ENCODE data around the gene C19orf85.

Gene C19orf85

DNA sequence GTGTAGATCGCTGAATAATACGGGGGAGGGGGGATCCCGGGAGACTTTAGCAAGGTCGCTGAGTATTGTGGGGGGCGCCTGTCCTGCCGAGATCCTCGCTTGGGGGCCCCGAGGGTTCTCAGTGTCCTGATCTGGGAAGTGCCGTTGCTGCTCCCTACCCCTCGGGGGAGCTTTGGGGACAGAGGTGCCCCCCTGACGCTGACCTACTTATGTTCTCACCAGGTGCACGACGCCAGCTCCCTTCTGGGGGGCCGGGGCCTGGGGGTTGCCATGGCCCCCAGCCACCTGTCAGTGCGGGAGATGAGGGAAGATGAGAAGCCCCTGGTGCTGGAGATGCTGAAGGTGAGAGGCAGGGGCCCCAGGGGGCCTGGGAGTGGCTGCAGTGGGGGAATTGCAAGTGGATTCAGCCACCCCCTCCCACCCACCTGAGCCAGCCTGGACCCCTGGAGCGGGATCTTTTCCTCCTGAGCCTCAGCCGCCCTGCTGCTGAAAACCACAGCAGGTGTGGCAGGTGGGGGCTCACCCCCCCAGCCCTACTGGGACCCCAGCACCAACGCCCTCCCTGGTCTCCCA is 21.0 kb upstream of the C19orf85 start (continued):
- TF ChIP-seq, protein P1, sequence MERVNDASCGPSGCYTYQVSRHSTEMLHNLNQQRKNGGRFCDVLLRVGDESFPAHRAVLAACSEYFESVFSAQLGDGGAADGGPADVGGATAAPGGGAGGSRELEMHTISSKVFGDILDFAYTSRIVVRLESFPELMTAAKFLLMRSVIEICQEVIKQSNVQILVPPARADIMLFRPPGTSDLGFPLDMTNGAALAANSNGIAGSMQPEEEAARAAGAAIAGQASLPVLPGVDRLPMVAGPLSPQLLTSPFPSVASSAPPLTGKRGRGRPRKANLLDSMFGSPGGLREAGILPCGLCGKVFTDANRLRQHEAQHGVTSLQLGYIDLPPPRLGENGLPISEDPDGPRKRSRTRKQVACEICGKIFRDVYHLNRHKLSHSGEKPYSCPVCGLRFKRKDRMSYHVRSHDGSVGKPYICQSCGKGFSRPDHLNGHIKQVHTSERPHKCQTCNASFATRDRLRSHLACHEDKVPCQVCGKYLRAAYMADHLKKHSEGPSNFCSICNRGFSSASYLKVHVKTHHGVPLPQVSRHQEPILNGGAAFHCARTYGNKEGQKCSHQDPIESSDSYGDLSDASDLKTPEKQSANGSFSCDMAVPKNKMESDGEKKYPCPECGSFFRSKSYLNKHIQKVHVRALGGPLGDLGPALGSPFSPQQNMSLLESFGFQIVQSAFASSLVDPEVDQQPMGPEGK (tag by site-specific recombination; IDR thresholded peaks at IDR 0.05): peak; percentile 82; the same call in 1 of the 2 replicates
- peak; percentile 65 for TF ChIP-seq ZIC2 (tag by site-specific recombination; IDR thresholded peaks at IDR 0.05)

DNA sequence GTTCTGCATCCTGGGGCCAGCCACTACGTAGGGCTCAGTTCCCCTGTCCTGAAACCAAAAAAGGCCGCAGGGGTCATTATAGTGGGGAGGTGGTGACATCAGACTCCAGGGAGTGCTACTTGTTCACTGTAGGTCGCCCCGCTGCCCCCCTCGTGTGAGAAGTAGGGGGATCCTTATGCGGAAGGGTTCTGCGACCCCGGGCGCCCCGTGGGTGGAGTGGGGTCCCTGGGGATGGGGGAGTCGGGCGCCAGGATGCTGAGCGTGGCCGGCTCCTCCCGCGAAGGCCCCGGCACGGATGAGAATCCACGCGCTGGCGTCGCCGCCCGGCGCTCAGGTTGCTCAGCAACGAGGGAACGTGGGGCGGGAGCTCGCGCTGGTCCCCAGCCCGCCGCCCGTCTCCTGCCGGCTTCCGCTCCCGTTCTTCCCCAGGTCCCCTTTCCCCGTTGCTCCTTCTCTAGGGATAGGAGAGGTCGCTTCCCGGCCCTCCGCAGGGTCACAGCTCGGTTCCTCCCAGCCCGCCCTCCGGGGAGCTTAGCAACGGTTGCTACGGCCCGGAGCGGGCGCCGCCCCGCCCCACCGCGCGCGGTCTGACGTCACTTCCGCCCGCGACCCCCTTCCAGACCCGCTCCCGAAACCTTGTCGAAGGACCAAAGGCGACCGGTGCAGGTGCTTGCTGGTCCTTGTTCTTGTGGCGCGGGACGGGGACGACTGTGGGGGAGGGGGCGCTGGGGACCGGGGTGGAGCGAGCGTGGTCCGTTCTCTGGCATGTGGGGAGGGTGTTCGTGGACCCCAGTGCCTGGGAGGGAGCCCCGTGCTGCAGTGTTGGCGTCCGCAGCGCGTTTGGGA is 20.3 kb upstream of the C19orf85 start, which contains the start of gene NAT14:
NAT14 (plus strand) TSS at position 596 of the 846 bp plus-strand sequence. CDS start 521 bp downstream, outside the sequence.
- CTCF ChIA-PET: interaction anchor here (0.6 to 4.3 kb wide), 7 partner anchors 9 to 344 kb away, joined by 3 to 42 read pairs (median 3); no protein-coding TSS in a partner anchor
- TF ChIP-seq GFI1B (tag by site-specific recombination; IDR thresholded peaks at IDR 0.05) (no peak), ZNF677 (tag by site-specific recombination; IDR thresholded peaks at IDR 0.05) (no peak), ZFP69B (tag by site-specific recombination; IDR thresholded peaks at IDR 0.05) (no peak), ZBTB21 (tag by site-specific recombination; IDR thresholded peaks at IDR 0.05) (peak; percentile 52; the same call in 1 of the 2 replicates), KLF10 (tag by site-specific recombination; IDR thresholded peaks at IDR 0.05) (no peak), MYNN (tag by site-specific recombination; IDR thresholded peaks at IDR 0.05; ENCODE audit: borderline replicate concordance) (peak; percentile 90; the same call in 1 of the 2 replicates), ZNF664 (tag by site-specific recombination; IDR thresholded peaks at IDR 0.05) (no peak), ZNF626 (tag by site-specific recombination; IDR thresholded peaks at IDR 0.05) (no peak), ZNF37A (tag by site-specific recombination; IDR thresholded peaks at IDR 0.05) (no peak), ZNF530 (tag by site-specific recombination; IDR thresholded peaks at IDR 0.05; ENCODE audit: low read depth) (no peak), SP2 (tag by site-specific recombination; IDR thresholded peaks at IDR 0.05) (peak; percentile 85), ZNF350 (tag by site-specific recombination; IDR thresholded peaks at IDR 0.05) (no peak), OVOL3 (tag by site-specific recombination; IDR thresholded peaks at IDR 0.05) (no peak)
- TF ChIP-seq, protein P2, sequence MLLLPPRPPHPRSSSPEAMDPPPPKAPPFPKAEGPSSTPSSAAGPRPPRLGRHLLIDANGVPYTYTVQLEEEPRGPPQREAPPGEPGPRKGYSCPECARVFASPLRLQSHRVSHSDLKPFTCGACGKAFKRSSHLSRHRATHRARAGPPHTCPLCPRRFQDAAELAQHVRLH (tag by site-specific recombination; IDR thresholded peaks at IDR 0.05): no peak
- TF ChIP-seq, protein P3, sequence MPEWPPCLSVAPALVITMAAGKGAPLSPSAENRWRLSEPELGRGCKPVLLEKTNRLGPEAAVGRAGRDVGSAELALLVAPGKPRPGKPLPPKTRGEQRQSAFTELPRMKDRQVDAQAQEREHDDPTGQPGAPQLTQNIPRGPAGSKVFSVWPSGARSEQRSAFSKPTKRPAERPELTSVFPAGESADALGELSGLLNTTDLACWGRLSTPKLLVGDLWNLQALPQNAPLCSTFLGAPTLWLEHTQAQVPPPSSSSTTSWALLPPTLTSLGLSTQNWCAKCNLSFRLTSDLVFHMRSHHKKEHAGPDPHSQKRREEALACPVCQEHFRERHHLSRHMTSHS (tag by site-specific recombination; IDR thresholded peaks at IDR 0.05): no peak
- TF ChIP-seq, protein P4, sequence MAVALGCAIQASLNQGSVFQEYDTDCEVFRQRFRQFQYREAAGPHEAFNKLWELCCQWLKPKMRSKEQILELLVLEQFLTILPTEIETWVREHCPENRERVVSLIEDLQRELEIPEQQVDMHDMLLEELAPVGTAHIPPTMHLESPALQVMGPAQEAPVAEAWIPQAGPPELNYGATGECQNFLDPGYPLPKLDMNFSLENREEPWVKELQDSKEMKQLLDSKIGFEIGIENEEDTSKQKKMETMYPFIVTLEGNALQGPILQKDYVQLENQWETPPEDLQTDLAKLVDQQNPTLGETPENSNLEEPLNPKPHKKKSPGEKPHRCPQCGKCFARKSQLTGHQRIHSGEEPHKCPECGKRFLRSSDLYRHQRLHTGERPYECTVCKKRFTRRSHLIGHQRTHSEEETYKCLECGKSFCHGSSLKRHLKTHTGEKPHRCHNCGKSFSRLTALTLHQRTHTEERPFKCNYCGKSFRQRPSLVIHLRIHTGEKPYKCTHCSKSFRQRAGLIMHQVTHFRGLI (tag by site-specific recombination; IDR thresholded peaks at IDR 0.05): no peak
- TF ChIP-seq, protein P5, sequence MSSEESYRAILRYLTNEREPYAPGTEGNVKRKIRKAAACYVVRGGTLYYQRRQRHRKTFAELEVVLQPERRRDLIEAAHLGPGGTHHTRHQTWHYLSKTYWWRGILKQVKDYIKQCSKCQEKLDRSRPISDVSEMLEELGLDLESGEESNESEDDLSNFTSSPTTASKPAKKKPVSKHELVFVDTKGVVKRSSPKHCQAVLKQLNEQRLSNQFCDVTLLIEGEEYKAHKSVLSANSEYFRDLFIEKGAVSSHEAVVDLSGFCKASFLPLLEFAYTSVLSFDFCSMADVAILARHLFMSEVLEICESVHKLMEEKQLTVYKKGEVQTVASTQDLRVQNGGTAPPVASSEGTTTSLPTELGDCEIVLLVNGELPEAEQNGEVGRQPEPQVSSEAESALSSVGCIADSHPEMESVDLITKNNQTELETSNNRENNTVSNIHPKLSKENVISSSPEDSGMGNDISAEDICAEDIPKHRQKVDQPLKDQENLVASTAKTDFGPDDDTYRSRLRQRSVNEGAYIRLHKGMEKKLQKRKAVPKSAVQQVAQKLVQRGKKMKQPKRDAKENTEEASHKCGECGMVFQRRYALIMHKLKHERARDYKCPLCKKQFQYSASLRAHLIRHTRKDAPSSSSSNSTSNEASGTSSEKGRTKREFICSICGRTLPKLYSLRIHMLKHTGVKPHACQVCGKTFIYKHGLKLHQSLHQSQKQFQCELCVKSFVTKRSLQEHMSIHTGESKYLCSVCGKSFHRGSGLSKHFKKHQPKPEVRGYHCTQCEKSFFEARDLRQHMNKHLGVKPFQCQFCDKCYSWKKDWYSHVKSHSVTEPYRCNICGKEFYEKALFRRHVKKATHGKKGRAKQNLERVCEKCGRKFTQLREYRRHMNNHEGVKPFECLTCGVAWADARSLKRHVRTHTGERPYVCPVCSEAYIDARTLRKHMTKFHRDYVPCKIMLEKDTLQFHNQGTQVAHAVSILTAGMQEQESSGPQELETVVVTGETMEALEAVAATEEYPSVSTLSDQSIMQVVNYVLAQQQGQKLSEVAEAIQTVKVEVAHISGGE (tag by site-specific recombination; conservative IDR thresholded peaks at IDR 0.05; ENCODE audit: low read depth): peak; percentile 81
- TF ChIP-seq, protein P6, sequence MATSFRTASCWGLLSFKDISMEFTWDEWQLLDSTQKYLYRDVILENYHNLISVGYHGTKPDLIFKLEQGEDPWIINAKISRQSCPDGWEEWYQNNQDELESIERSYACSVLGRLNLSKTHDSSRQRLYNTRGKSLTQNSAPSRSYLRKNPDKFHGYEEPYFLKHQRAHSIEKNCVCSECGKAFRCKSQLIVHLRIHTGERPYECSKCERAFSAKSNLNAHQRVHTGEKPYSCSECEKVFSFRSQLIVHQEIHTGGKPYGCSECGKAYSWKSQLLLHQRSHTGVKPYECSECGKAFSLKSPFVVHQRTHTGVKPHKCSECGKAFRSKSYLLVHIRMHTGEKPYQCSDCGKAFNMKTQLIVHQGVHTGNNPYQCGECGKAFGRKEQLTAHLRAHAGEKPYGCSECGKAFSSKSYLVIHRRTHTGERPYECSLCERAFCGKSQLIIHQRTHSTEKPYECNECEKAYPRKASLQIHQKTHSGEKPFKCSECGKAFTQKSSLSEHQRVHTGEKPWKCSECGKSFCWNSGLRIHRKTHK (tag by site-specific recombination; IDR thresholded peaks at IDR 0.05): no peak
- TF ChIP-seq, protein P7, sequence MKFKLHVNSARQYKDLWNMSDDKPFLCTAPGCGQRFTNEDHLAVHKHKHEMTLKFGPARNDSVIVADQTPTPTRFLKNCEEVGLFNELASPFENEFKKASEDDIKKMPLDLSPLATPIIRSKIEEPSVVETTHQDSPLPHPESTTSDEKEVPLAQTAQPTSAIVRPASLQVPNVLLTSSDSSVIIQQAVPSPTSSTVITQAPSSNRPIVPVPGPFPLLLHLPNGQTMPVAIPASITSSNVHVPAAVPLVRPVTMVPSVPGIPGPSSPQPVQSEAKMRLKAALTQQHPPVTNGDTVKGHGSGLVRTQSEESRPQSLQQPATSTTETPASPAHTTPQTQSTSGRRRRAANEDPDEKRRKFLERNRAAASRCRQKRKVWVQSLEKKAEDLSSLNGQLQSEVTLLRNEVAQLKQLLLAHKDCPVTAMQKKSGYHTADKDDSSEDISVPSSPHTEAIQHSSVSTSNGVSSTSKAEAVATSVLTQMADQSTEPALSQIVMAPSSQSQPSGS (tag by site-specific recombination; IDR thresholded peaks at IDR 0.05; ENCODE audit: low read depth): peak; percentile 90

More for the DNA sequence above, 20.3 kb upstream of the C19orf85 start, which contains the start of gene NAT14:
- H3K36me3 ChIP-seq (ENCODE audit: control insufficient read depth in 2 of 2, insufficient read depth in 1 of 2, low read length in 2 of 2): peaks cover 0 to 9% of the 10 kb centered on the region in 2 experiments; a peak in 1 of 3 replicates
- H3K4me3 ChIP-seq (ENCODE audit: low read depth, low read length): peak within 1 kb of the TSS; percentile 91
- POLR2A ChIA-PET: interaction anchor here (0.6 to 3.5 kb wide), 16 partner anchors 9 to 367 kb away, joined by 3 to 44 read pairs (median 4); partner anchors contain the start of genes FIZ1, ISOC2, KMT5C and PPP1R12C
- H3K4me1 ChIP-seq (ENCODE audit: control insufficient read depth, insufficient read depth, low read length): peaks cover 23% of the 10 kb centered on the region
- no peaks in the 10 kb centered on the region for H3K9me3 ChIP-seq (ENCODE audit: control insufficient read depth, insufficient read depth, low read depth, low read length)
- peak within 1 kb of the TSS; percentile 59; the same call in 1 of the 2 replicates for H3K27ac ChIP-seq (ENCODE audit: extremely low read depth, low read depth, low read length)
